Dedifferentiated amniotic fluid mesenchymal stem cell (primary cell): Measurements from ENCODE around the gene POLR2L.

Experiments used
- DNase-seq: peaks from one replicate; pipeline ENCODE4 v3.0.0-alpha.2; 2016; ENCODE audit errors: extremely low spot score

Gene POLR2L

GRCh38 chr11:842370-843002 is at the start of gene POLR2L, which contains the start of gene TSPAN4:
TSS of gene POLR2L (minus strand) at chr11:842529. CDS start at chr11:842508, 21 bp downstream.
TSS of gene TSPAN4 (plus strand) at chr11:842852. CDS start at chr11:850305, 7,453 bp downstream.
- peak; percentile 81 for DNase-seq

DNA sequence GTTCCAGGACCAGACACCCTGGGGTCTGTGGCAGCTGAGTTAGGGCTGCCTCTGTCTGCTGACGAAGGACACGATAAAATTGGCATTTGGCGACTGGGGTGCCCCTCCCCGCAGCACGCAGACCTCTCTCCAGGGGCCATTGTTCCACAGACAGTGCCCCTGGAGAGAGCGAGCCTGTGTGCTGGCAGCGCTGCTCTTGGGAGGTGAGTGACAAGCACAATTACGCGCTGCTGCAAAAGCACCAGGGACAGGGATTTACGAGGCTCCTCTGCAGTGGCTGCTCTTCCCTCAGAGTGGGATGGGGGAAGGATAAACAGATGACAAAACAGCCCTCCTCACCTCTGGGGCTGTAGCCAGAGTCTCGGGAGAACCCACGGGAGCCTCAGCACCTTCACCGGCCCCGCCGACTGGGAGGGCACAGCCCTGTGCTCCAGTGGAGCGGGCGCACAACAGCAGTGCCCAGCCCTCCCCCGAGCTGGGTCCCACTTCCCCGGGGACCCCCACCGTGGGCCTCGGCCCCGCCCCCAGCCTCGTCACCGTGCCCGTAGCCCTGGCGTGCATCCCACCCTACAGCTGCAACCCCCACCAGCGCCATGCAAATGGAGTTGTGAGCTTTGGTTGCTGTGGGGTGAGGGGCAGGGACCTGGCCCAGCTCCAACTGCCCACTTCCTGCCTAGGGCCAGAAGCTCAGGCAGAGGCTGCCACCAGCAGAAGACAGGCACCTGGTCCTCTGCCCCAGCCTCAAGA is 48.6 kb upstream of the POLR2L start:
- no peak for DNase-seq

GRCh38 chr11:889687-890475 is 47.6 kb upstream of the POLR2L start:
- no peak for DNase-seq

- DNase-seq = no peak
Observed at GRCh38 chr11:889257-889656, 46.9 kb upstream of the POLR2L start.

- no peak for DNase-seq
Observed at GRCh38 chr11:888310-889212, 46.2 kb upstream of the POLR2L start.

GRCh38 chr11:887589-887988 is 45.3 kb upstream of the POLR2L start:
- no peak for DNase-seq

DNA sequence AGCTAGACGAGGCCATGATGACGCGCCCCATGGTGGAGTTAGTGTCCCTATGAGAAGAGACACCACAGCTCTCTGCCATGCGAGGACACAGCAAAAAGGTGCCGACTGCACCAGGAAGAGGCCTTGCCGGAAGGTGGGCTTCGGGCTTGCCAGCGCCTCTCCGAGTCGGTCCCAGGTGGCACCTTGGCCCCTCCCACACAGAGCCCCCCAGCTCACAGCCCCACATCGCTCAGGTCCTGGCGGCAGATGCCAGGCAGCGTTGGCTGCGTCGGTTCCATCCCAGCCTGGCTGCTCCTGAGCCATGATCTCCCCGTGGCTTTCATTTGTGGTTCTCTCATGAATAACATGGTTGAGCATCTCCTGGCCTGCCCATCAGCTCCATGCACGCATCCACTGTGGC is 44.2 kb upstream of the POLR2L start:
- no peak for DNase-seq

DNA sequence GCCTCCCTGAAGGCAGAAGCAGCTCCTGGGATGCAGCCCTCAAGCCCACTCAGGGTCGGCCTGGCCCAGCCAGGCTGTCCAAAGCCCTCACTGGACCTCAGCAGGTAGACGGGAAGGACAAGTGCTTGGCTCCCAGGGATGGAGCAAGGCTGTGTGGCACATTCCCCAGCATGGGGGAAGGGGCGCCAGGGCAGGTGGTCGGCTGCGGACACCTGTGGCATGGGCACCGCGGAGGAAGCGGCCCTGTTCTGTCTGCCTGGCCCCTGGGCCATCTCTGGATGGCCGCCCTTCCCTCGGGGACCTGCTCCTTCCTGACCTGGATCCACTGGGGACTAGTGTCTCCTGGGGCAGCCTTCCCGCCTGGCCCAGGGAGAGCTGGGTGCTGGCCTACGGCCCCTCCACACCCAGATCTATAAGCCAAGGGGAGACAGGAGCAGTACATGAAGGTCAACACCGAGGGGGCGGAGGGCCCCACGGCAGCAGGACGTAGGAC is 42.3 kb upstream of the POLR2L start:
- no peak for DNase-seq

GRCh38 chr11:883527-883926 is 41.2 kb upstream of the POLR2L start:
- DNase-seq = no peak

DNA sequence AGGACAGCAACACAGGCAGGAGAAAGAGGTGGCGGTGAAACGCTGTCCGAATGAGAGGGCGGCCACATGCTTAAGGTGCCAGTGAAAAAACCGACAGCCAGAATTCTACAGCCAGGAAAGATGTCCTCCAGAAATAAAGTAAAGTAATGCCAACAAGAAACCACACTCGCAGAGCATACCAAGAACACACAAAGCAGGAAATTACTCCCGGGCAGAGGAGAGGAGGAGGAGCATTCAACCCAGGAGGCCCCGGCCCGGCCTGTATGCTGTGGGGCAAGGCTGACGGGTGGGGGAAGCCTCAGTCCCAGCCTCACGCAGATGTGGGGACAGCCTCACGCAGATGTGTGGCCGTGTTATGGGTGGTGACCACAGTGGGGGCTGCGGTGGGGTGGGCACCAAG is 40.3 kb upstream of the POLR2L start:
- no peak for DNase-seq

DNA sequence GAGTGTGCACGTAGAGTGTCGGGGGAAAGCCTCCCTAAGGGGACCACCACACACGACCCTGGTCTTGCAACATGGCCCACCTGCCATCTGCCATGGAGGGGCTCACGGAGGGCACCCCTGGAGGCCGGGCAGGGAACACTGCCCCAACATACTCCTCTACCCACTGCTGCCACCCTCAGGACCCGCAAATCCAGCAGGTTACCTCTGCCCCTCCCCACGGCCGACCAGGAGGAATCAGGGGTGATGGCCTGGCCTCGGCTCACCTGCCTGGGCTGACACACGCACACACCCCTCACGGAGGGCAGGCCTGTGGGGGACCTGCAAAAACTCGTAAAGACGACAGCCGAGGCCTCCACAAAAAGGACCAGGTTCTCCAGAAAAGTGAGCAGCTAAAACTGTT is 38.1 kb upstream of the POLR2L start:
- DNase-seq = no peak

- DNase-seq = no peak
Observed at GRCh38 chr11:877565-877964, 35.2 kb upstream of the POLR2L start.

GRCh38 chr11:876545-876944 is 34.2 kb upstream of the POLR2L start:
- DNase-seq = no peak

DNA sequence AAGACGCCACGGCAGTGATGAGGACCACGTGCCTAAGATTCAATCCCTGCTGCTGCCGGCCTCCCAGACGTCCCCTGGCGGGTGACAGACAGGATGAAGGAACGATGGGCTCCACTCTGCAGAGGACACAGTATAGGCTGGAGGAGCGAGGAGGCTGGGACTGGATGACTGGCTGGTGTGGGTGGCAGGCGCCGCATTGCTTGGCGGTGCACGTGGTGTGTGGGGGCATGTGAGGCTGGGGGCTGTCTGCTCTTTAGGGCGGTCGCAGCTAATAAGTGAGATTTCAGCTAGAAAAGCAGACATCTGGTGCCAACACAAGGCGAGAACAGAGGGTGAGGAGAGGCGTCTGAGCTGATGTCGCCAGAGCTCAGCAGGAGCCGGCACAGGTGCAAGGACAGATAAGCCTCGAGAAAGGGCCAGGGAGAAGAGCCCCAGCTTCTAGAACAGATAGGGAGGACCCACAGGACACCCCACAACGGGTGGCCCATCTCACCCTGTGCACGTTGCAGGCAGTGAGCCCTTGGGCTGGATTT is 33.5 kb upstream of the POLR2L start:
- DNase-seq = no peak

DNA sequence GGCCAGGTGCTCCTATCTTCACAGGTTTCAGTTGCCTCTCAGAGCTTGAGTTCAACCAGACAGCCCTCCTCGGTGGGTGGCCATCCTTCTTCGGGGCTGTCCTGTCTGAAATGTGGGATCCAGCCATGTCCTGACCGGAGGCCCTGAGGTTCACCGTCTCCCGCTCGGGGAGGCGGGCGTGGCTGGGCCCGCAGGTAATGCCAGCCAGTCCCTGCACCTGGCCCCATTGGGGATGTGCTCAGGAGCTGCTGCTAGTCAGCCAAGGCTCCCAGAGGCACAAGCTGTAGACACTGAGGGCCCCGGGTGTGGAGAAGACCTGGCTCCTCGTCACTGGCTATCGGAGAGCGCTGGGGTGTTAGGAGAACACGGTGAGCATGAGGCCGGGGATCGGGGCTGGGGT is 32.9 kb upstream of the POLR2L start:
- no peak for DNase-seq

GRCh38 chr11:873706-874105 is 31.4 kb upstream of the POLR2L start:
- no peak for DNase-seq

GRCh38 chr11:872799-873198 is 30.5 kb upstream of the POLR2L start:
- no peak for DNase-seq

- no peak for DNase-seq
Observed at GRCh38 chr11:871472-871871, 29.1 kb upstream of the POLR2L start.

DNA sequence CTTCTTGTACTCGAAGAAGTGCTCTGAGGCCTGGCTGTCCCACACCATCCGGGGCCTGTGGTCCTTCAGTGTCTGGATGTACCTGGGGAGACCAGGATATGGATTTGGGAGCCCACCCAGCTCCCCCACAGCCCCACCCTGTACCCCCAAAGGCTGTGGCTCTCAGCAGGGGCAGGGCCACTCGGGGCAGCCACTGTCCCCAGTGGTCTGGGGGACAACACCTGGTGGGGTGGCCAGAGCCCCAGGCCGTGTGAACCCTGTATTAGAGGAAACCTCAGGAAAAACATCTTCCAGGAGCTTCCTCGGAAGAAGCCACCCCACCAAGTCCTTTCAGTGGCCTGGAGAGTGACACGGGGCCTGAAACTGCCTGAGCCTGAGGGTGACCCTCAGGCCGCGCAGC is 28.1 kb upstream of the POLR2L start:
- DNase-seq = no peak

DNA sequence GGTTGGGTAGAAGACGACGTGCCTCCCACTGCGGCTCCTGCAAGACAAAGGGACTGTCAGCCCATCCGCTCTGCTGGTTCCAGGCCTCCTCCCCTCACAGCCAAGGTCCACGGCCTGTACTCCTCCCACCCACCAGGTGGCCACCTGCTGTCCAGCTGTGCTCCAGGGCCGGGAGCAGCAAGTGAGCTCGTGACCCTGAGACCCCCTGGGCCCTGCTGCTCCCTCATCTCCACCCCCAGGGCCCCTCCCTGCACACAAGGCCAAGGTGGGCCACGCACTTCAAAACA is 27.7 kb upstream of the POLR2L start:
- no peak for DNase-seq

- DNase-seq = no peak
Observed at GRCh38 chr11:869399-870126, 27.2 kb upstream of the POLR2L start.
